GM19043 (cell line): ENCODE measurements around the gene ARHGEF7.

ENCODE experiments used
- ATAC-seq: cut with Tn5 transposase; IDR thresholded peaks from one replicate; pipeline ENCODE4 v1.9.1; 2021; ENCODE audit warnings: low read depth; ENCODE audit not compliant: unreplicated experiment

Gene ARHGEF7

DNA sequence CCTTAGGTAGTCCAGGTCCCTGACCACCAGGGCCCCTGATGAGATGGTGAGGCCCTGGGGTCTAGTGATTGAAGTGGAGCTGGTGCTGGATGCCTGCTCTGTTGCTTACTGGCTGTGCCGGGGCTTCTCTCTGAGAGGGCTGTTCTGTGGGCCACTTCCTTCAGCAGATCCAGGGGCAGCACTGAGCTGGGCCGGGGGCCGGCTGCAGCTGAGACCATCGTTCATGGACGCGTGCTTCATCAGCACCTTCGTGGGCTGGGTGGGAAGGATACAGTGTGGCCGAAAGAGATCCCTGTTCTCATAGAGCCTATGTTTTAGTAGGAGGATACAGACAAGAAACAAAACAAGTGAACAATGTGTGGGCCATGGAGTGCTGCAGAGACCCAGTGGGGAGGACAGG is 172.1 kb downstream of the ARHGEF7 start:
- no peak for ATAC-seq

DNA sequence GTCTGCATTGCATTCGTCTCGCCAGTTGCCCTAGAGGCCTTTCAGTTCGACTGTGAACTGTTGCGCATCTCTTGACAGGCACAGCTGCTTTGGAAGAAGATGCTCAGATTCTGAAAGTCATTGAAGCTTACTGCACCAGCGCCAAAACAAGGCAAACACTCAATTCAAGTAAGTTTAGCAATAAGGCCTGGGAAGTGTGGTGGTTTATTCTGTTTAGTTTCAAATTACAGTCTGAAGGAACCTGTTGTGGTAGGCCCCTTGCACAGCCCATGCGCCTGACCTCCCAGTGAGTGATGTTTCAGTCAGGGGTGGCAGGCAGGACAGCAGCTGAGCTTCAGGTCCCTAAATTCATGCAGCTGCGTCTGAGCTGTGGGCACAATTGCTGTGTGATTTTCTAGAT is 173.2 kb downstream of the ARHGEF7 start:
- ATAC-seq, result no peak

DNA sequence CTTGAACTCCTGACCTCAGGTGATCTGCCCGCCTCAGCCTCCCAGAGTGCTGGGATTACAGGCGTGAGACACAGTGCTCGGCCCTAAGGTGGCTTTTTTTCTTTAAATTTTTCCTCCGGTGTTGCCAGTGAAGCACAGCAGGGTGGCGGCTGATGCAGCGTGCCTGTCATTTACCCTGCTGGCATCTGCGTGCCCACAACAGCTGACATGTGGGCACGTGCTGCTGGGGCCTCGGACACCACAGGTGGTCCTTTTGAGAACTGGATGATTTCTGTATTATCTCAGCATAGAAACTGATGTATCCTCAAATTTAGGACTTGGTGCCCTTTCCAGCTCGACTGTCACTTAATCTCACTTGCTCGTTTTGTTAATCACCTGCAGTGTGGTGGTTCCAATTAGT is 174.1 kb downstream of the ARHGEF7 start:
- no peak for ATAC-seq

- no peak for ATAC-seq
Observed at GRCh38 chr13:111291908-111292307, 176.8 kb downstream of the ARHGEF7 start.

DNA sequence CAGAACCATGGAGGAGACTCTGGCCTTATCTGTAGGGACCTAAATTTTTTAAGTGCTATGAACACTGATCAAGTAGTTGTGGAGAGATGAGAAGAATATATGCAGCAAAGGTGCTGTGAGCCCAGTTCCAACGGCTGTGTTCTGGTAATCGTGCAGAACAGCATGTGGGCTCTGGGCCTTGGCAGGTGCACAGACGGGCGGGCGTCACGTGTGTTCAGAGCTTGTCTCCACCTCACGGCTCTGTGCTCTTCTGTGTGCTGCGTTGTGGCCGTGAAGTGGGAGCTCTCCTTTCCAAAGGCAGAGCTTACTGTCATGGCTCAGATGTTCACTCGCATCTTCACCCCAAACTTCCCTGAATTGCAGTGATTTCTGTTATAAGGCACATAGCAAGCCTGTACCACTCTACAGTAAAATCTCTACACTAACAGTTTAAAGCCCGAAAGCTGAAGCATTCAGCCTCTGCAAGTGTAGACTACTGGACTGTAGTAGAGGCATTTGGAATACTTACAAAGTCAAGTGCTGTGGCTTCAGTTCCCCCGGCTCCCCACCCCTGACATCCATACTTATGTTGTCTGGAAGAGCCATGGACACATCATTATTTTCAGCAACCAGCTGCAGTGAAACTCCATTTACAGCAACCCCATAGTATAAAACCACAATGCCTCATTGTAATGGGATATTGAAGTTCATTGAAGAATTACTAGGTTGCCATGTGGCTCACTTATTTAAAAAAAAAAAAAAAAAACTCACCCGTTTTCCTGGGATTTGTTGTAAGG is 177.8 kb downstream of the ARHGEF7 start:
- ATAC-seq, result no peak

DNA sequence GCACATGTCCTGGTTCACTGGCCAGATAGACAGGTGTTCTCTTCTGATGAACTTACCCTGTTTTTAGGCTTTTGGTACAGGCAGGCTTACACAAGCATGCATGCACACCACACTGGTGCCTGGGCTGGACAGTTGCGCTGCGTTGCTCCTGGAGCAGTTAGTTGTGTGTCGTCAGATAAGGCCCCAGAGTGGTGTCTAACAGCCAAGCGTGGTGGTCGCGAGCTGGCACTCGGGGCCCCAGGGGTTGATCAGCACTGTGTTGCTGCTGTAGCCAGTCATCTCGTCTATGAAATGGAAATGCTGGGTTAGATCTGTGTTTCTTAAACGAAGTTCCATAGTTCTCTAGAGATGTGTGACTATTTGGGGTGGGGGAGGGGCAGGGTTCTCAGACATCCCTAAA is 180.8 kb downstream of the ARHGEF7 start:
- no peak for ATAC-seq

DNA sequence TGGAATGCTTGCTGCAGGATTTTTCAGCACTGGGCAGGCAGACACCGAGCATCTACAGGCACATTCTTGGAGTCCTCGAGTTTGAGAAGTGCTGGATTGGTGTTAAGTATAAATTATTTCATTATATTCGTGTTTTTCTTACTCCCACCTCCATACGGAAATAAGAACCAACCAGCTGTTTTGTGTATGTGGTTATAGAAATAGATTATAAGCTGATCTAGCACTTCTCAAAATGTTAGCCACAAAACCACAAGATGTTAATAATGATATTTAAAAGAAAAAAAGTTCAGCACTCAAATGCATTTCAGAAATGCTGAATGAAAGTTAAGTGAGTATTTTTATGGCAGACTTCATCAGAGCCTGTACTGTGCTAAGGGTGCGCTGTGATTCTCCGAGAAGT is 181.3 kb downstream of the ARHGEF7 start:
- ATAC-seq, result no peak

GRCh38 chr13:111298214-111298975 is 183.3 kb downstream of the ARHGEF7 start:
- no peak for ATAC-seq

- ATAC-seq, result no peak
Observed at GRCh38 chr13:111302045-111302726, 187.1 kb downstream of the ARHGEF7 start.

GRCh38 chr13:111303559-111303958 is 188.4 kb downstream of the ARHGEF7 start:
- no peak for ATAC-seq

DNA sequence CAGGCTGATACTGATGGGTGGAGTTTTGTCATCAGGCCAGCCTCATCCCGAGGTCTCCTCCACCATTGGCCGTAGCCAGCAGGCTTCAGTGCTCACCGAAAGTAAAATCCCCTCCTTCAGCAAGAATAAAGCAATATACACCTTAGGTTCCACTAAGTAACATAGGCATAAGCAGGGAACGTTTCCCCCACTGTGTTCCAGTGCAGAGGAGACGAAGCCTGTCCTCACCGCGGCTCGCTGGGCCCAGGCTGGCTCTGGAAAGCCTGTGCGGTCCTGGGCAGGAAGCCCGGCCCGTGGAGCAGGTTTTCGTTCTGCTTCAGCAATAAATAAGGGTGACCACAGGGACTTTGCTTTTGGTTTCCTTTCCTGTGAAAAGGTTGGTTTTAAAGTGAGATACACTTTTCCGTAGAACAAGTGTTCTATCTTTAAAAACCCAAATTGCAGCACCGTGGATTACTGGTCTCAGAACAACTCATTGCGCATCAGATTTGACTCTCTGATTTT is 189.0 kb downstream of the ARHGEF7 start:
- ATAC-seq, result peak; percentile 95

GRCh38 chr13:111304603-111305289 is 189.6 kb downstream of the ARHGEF7 start:
- peak; percentile 17 for ATAC-seq

DNA sequence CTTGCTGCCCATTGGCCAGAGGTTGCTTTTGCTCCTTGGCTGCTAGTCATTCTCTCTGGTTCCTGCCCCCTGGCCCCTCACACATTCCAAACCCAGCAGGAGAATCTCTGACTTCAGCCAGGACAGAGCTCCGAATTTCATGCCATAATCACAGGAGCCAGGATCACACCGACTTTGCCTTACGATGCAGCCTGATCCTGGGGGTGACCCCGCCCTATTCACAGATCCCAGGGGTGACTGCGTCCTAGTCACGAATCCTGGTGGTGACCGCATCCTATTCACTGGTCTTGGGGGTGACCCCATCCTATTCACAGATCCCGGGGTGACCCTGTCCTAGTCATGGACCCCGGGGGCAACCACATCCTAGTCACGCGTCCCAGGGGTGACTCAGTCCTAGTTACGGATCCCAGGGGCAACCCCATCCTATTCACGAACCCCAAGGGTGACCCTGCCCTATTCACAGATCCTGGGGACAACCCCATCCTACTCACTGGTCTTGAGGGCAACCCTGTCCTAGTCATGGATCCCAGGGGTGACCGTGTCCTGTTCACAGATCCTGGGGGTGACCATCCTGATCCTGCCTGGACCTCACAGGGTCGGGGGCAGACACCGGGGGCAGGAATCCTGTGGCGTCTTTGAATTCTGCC is 198.0 kb downstream of the ARHGEF7 start:
- no peak for ATAC-seq

DNA sequence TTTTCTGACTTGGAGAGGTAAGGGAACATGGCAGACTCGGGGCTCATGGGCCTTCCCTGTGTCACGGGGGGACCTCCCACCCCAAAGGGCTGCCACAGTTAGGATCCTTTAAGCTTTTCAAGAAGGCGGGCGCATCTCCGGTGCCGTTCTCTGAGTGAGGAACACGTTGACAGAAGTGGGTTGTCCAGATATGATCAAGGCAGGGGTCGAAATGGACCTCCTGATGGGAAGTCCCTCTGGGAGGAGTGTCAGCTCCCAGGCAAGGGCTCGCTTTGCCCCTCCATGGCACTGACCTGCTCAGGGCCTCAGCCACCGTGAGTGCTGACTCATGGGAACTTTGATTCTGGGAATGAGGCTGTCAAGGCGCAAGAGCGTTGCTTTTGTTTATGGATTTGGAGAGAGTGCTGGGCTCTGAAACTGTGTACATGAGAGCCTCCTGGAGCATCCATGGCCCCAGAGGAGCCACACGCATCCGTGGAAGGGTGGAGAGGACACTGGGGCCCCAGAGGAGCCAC is 198.9 kb downstream of the ARHGEF7 start:
- no peak for ATAC-seq

DNA sequence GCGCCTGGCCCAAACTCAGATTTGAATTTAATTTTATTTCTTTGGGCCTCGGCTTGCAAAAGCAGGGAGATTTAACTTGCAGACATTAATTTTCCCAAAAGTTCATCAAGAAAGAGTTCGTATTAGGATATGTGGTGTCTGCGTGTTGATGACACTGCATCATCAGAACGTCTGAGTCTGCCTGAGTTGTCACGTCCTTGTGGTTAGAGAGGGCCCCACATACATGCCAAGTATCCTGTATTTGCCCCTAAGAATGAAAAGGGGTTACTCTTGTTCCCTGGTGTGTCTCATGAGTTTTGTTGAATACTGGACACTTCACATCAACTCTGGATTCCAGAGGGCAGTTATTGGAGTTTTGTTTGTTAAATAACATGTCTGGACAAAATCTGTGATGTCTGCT is 199.7 kb downstream of the ARHGEF7 start:
- no peak for ATAC-seq

DNA sequence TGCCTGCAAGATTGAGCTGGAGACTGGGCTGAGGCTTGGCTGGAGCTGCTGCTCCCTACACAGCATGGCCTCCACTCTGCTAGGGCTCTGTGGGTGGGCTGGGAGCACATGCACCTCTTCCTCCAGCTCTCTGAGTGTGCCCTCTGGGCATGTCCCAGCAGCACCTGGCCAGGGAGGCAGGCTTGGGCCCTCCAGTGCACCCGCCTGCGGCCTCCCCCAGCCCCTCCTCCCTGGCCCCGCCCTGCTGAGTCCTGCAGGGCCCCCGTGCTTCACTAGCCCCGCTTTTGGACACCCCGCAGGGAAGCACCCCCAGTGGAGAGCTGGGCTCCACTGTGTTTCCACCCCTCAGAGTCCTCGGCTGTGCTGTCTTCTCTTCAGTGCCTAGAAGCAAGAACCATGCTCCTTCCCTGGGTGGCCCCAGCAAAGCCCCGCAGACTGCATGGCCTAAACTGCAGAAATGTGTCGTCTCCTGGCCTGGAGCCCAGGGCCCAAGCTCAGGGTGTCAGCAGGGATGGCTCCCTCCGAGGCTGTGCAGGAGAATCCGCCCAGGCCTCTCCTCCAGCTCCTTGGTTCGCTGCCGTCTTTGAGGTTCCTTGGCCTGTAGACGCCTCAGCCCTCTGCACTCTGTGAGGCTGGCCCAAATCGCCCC is 200.4 kb downstream of the ARHGEF7 start:
- ATAC-seq, result no peak

- no peak for ATAC-seq
Observed at GRCh38 chr13:111316161-111316730, 201.1 kb downstream of the ARHGEF7 start.

DNA sequence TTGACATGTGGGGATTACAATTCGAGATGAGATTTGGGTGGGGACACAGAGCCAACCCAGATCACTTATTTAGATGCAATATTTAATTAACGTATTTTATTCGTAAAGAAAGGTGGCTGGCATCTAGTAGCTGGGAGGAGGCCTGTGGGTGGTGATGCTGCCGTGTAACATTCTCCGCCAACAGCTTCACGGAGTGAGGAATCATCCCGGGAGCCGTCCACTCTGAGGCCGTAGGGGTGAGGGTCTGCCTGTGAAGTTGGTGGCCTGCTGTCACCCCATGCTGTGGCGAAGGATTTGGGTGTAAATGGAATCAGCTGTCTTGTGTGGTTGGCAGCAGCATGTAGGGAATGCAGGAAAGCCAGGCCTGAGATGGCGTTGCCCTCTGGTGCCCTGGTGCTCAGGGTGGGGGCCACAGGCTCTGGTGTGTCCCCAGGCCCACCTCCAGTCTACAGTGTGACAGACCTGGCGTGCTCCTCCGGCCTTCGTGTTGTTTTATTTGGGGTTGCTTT is 202.0 kb downstream of the ARHGEF7 start:
- ATAC-seq, result no peak
